MM.1S (cell line): ENCODE results near the gene LNPEP.

ENCODE experiments used
- CTCF ChIP-seq: fragments of 300-600 bp; sonication (generic); IDR thresholded peaks from 2 replicates; pipeline ENCODE4 v1.5.1; 2016; ENCODE audit warnings: antibody characterized with exemption, low read length, mixed read lengths
- EZH2 ChIP-seq: fragments of 300-600 bp; sonication (generic); optimal IDR thresholded peaks from 2 replicates; pipeline ENCODE3; 2017; ENCODE audit warnings: low read depth, mild to moderate bottlenecking, antibody characterized with exemption, low read length, mixed read lengths
- EZH2phosphoT487 ChIP-seq: fragments of 300-600 bp; sonication (generic); IDR thresholded peaks from 2 replicates; pipeline ENCODE4 v1.6.1; 2018; ENCODE audit warnings: antibody characterized with exemption, low read length

GRCh38 chr5:96991708-96992107, 55.8 kb downstream of the LNPEP start:
- TF ChIP-seq CTCF (no peak), EZH2phosphoT487 (no peak), EZH2 (no peak)
